ENCODE results near the gene RNPEP. TPM values are rescaled to one million over a fixed set of nuclear protein-coding genes. Genes with fewer than 3 reads are reported as not detected.

RNPEP gene
- total RNA-seq, 1 donor from 2014 or later = 70.1 TPM

- H3K36me3 Mint-ChIP-seq (ENCODE audit: low read depth, unreplicated experiment) = no peaks in the 10 kb centered on the region
- H3K4me1 Mint-ChIP-seq (ENCODE audit: unreplicated experiment) = no peaks in the 10 kb centered on the region
- H3K4me3 Mint-ChIP-seq (ENCODE audit: unreplicated experiment) = no peak overlapping the region
- no peak overlapping the region for H3K27ac Mint-ChIP-seq (ENCODE audit: unreplicated experiment)
- H3K27me3 Mint-ChIP-seq (ENCODE audit: unreplicated experiment) = no peaks in the 10 kb centered on the region
- DNase-seq (ENCODE audit: low spot score) = no peak
- no peak for TF ChIP-seq CTCF (IDR thresholded peaks at IDR 0.05; ENCODE audit: unreplicated experiment)
- H3K9me3 Mint-ChIP-seq (ENCODE audit: unreplicated experiment) = no peaks in the 10 kb centered on the region
Observed at GRCh38 chr1:202036595-202037387, 54.3 kb downstream of the RNPEP start.

- H3K27me3 Mint-ChIP-seq (ENCODE audit: unreplicated experiment) = no peaks in the 10 kb centered on the region
- no peak for TF ChIP-seq CTCF (IDR thresholded peaks at IDR 0.05; ENCODE audit: unreplicated experiment)
- no peak for DNase-seq (ENCODE audit: low spot score)
- no peak overlapping the region for H3K4me3 Mint-ChIP-seq (ENCODE audit: unreplicated experiment)
- H3K27ac Mint-ChIP-seq (ENCODE audit: unreplicated experiment) = no peak overlapping the region
- no peaks in the 10 kb centered on the region for H3K4me1 Mint-ChIP-seq (ENCODE audit: unreplicated experiment)
- H3K9me3 Mint-ChIP-seq (ENCODE audit: unreplicated experiment) = no peaks in the 10 kb centered on the region
- H3K36me3 Mint-ChIP-seq (ENCODE audit: low read depth, unreplicated experiment) = no peaks in the 10 kb centered on the region
Observed at GRCh38 chr1:202037706-202038296, 55.4 kb downstream of the RNPEP start.

- no peak for DNase-seq (ENCODE audit: low spot score)
- Mint-ChIP-seq H3K36me3 (ENCODE audit: low read depth, unreplicated experiment) (no peaks in the 10 kb centered on the region), H3K4me3 (ENCODE audit: unreplicated experiment) (no peak overlapping the region), H3K9me3 (ENCODE audit: unreplicated experiment) (no peaks in the 10 kb centered on the region), H3K27me3 (ENCODE audit: unreplicated experiment) (no peaks in the 10 kb centered on the region), H3K27ac (ENCODE audit: unreplicated experiment) (no peak overlapping the region), H3K4me1 (ENCODE audit: unreplicated experiment) (no peaks in the 10 kb centered on the region)
- TF ChIP-seq CTCF (IDR thresholded peaks at IDR 0.05; ENCODE audit: unreplicated experiment) = no peak
Observed at GRCh38 chr1:202038688-202039346, 56.4 kb downstream of the RNPEP start.

- H3K27ac Mint-ChIP-seq (ENCODE audit: unreplicated experiment) = no peak overlapping the region
- H3K36me3 Mint-ChIP-seq (ENCODE audit: low read depth, unreplicated experiment) = no peaks in the 10 kb centered on the region
- DNase-seq (ENCODE audit: low spot score) = no peak
- H3K4me3 Mint-ChIP-seq (ENCODE audit: unreplicated experiment) = no peak overlapping the region
- no peaks in the 10 kb centered on the region for H3K9me3 Mint-ChIP-seq (ENCODE audit: unreplicated experiment)
- H3K4me1 Mint-ChIP-seq (ENCODE audit: unreplicated experiment) = no peaks in the 10 kb centered on the region
- peaks cover 4% of the 10 kb centered on the region for H3K27me3 Mint-ChIP-seq (ENCODE audit: unreplicated experiment)
- no peak for TF ChIP-seq CTCF (IDR thresholded peaks at IDR 0.05; ENCODE audit: unreplicated experiment)
Observed at GRCh38 chr1:202045705-202046104, 63.3 kb downstream of the RNPEP start.

- H3K27ac Mint-ChIP-seq (ENCODE audit: unreplicated experiment) = no peak overlapping the region
- no peak overlapping the region for H3K4me3 Mint-ChIP-seq (ENCODE audit: unreplicated experiment)
- DNase-seq (ENCODE audit: low spot score) = no peak
- H3K9me3 Mint-ChIP-seq (ENCODE audit: unreplicated experiment) = no peaks in the 10 kb centered on the region
- TF ChIP-seq CTCF (IDR thresholded peaks at IDR 0.05; ENCODE audit: unreplicated experiment) = no peak
- H3K27me3 Mint-ChIP-seq (ENCODE audit: unreplicated experiment) = peaks cover 4% of the 10 kb centered on the region
- no peaks in the 10 kb centered on the region for H3K4me1 Mint-ChIP-seq (ENCODE audit: unreplicated experiment)
- no peaks in the 10 kb centered on the region for H3K36me3 Mint-ChIP-seq (ENCODE audit: low read depth, unreplicated experiment)
Observed at GRCh38 chr1:202046227-202046626, 63.8 kb downstream of the RNPEP start.

All from endothelial cell (in vitro differentiated cells).